IMR-90 (cell line): Measurements from ENCODE around the gene TSR3. TPM values are rescaled to one million over a fixed set of nuclear protein-coding genes. Genes with fewer than 3 reads are reported as not detected.

Experiments used
- ATAC-seq: fragments of 200-7000 bp; cut with Tn5 transposase; 2 replicates; pipeline ENCODE4 v1.9.1; 2020; ENCODE audit warnings: low read depth, mild to moderate bottlenecking, moderate library complexity
- BruUV-seq: library from RNA; stranded (reverse); fragments of 400-500 nt; replicated peaks from 2 replicates; lab custom pipeline; 2021; lab: Mats Ljungman, UMichigan
- CTCF ChIA-PET: fragments of 300-600 bp; formaldehyde crosslinking; extraction: SDS; loops from one replicate; lab custom pipeline; 2021; ENCODE audit warnings: antibody characterized with exemption; lab: Yijun Ruan, JAX
- POLR2A ChIA-PET: fragments of 300-600 bp; sonication (Branson Sonifier 250); formaldehyde crosslinking; loops from one replicate; lab custom pipeline; 2022; ENCODE audit warnings: antibody characterized with exemption; ENCODE audit not compliant: unreplicated experiment; lab: Charles Lee
- DNase-seq: peaks from one replicate; pipeline ENCODE4 v3.0.0; 2013
- H2AFZ ChIP-seq: replicated peaks from 2 replicates; pipeline ENCODE3; 2013; ENCODE audit warnings: low read length, mild to moderate bottlenecking; ENCODE audit not compliant: poor library complexity
- H2AK5ac ChIP-seq: 2 replicates; pipeline ENCODE4 v1.6.1; 2013; ENCODE audit warnings: low read depth, low read length, inconsistent platforms
- H2AK9ac ChIP-seq: replicated peaks from 2 replicates; pipeline ENCODE3; 2013; ENCODE audit warnings: mild to moderate bottlenecking, low read depth, low read length, moderate library complexity; ENCODE audit not compliant: poor library complexity
- H2BK120ac ChIP-seq: 2 replicates; pipeline ENCODE4 v1.6.1; 2013; ENCODE audit warnings: low read depth, low read length, inconsistent platforms
- H2BK15ac ChIP-seq: 3 replicates; pipeline ENCODE4 v1.6.1; 2013; ENCODE audit warnings: low read depth, low read length, inconsistent platforms
- H2BK20ac ChIP-seq: 2 replicates; pipeline ENCODE4 v1.6.1; 2013; ENCODE audit warnings: low read depth, mild to moderate bottlenecking, inconsistent platforms, low read length, moderate library complexity
- H2BK5ac ChIP-seq: 2 replicates; pipeline ENCODE4 v1.6.1; 2013; ENCODE audit warnings: mild to moderate bottlenecking, low read depth, low read length, inconsistent platforms; ENCODE audit not compliant: poor library complexity, severe bottlenecking
- H3K14ac ChIP-seq: replicated peaks from 2 replicates; pipeline ENCODE4 v1.6.1; 2013; ENCODE audit warnings: low read depth, low read length, inconsistent platforms
- H3K18ac ChIP-seq: 2 replicates; pipeline ENCODE4 v1.6.1; 2013; ENCODE audit warnings: low read depth, low read length, control low read depth
- H3K23ac ChIP-seq: 2 replicates; pipeline ENCODE4 v1.6.1; 2013; ENCODE audit warnings: low read depth, low read length, inconsistent platforms
- H3K27ac ChIP-seq: 2 replicates; pipeline ENCODE4 v1.5.1; 2013; ENCODE audit warnings: mild to moderate bottlenecking, control low read depth, low read length; ENCODE audit not compliant: insufficient read depth
- H3K27me3 ChIP-seq: 2 replicates; pipeline ENCODE4 v1.6.1; 2013; ENCODE audit warnings: low read length; ENCODE audit not compliant: control insufficient read depth, insufficient read depth
- H3K36me3 ChIP-seq: 2 replicates; pipeline ENCODE4 v1.6.1; 2013; ENCODE audit warnings: low read length, mixed read lengths; ENCODE audit not compliant: control insufficient read depth, insufficient read depth
- H3K4ac ChIP-seq: 2 replicates; pipeline ENCODE4 v1.6.1; 2013; ENCODE audit warnings: low read depth, low read length, inconsistent platforms
- H3K4me1 ChIP-seq: 2 replicates; pipeline ENCODE4 v1.6.1; 2013; ENCODE audit warnings: low read length, mixed read lengths; ENCODE audit not compliant: control insufficient read depth, insufficient read depth
- H3K4me2 ChIP-seq: 2 replicates; pipeline ENCODE4 v1.6.1; 2013; ENCODE audit warnings: low read depth, mild to moderate bottlenecking, control low read depth, low read length, moderate library complexity
- H3K4me3 ChIP-seq: 2 replicates; pipeline ENCODE4 v1.5.1; 2013; ENCODE audit warnings: low read depth, mild to moderate bottlenecking, control low read depth, low read length, moderate library complexity; ENCODE audit not compliant: insufficient read depth
- H3K56ac ChIP-seq: 2 replicates; pipeline ENCODE4 v1.6.1; 2013; ENCODE audit warnings: low read length, inconsistent platforms; ENCODE audit not compliant: insufficient read depth; ENCODE audit errors: extremely low read depth
- H3K79me1 ChIP-seq, 2 experiments: 2 replicates each; pipeline ENCODE4 v1.6.1; 2013; ENCODE audit warnings: low read length in 2 of 2, inconsistent platforms in 1 of 2, low read depth in 1 of 2
- H3K9ac ChIP-seq: 2 replicates; pipeline ENCODE4 v1.6.1; 2013; ENCODE audit warnings: low read depth, low read length, control low read depth
- H3K9me1 ChIP-seq: 2 replicates; pipeline ENCODE4 v1.6.1; 2013; ENCODE audit warnings: low read length, inconsistent platforms; ENCODE audit not compliant: insufficient read depth
- H3K9me3 ChIP-seq: 2 replicates; pipeline ENCODE4 v1.6.1; 2013; ENCODE audit warnings: low read length; ENCODE audit not compliant: control insufficient read depth, insufficient read depth
- H4K20me1 ChIP-seq: 2 replicates; pipeline ENCODE4 v1.6.1; 2013; ENCODE audit warnings: low read length, inconsistent platforms; ENCODE audit not compliant: insufficient read depth
- H4K5ac ChIP-seq: 2 replicates; pipeline ENCODE4 v1.6.1; 2013; ENCODE audit warnings: mild to moderate bottlenecking, low read depth, low read length, control low read depth
- H4K8ac ChIP-seq, 2 experiments: 2 replicates each; pipeline ENCODE4 v1.6.1; 2013; ENCODE audit warnings: low read depth in 2 of 2, low read length in 2 of 2, control low read depth in 1 of 2, inconsistent platforms in 1 of 2
- H4K91ac ChIP-seq: 2 replicates; pipeline ENCODE4 v1.6.1; 2013; ENCODE audit warnings: low read depth, low read length, inconsistent platforms; ENCODE audit not compliant: insufficient read depth
- BHLHE40 ChIP-seq: fragments of 150-350 bp; IDR thresholded peaks from 2 replicates; pipeline ENCODE4 v1.6.1; 2016; ENCODE audit warnings: mild to moderate bottlenecking, low read depth, low read length
- CEBPB ChIP-seq: IDR thresholded peaks from 2 replicates; pipeline ENCODE4 v1.6.1; 2012; ENCODE audit warnings: low read depth, low read length, improper control_type of control experiment
- CHD1 ChIP-seq: IDR thresholded peaks from 2 replicates; pipeline ENCODE4 v1.6.1; 2012; ENCODE audit warnings: low read depth, low read length, improper control_type of control experiment
- FOS ChIP-seq: fragments of 150-350 bp; IDR thresholded peaks from 2 replicates; pipeline ENCODE4 v1.6.1; 2016; ENCODE audit warnings: low read depth, low read length
- MAFK ChIP-seq: IDR thresholded peaks from 2 replicates; pipeline ENCODE4 v1.6.1; 2012; ENCODE audit warnings: low read depth, low read length, improper control_type of control experiment
- MAZ ChIP-seq: IDR thresholded peaks from 2 replicates; pipeline ENCODE4 v1.6.1; 2012; ENCODE audit warnings: low read depth, mild to moderate bottlenecking, low read length, improper control_type of control experiment, moderate library complexity, borderline replicate concordance
- MXI1 ChIP-seq: IDR thresholded peaks from 2 replicates; pipeline ENCODE4 v1.6.1; 2012; ENCODE audit warnings: low read depth, mild to moderate bottlenecking, low read length, moderate library complexity, borderline replicate concordance
- NFE2L2 ChIP-seq: fragments of 150-350 bp; IDR thresholded peaks from 2 replicates; pipeline ENCODE4 v1.6.1; 2016; ENCODE audit warnings: low read depth, mild to moderate bottlenecking, low read length
- POLR2A ChIP-seq: IDR thresholded peaks from 2 replicates; pipeline ENCODE4 v1.6.1; 2012; ENCODE audit warnings: mild to moderate bottlenecking, low read depth, low read length
- RAD21 ChIP-seq: IDR thresholded peaks from 2 replicates; pipeline ENCODE4 v1.6.1; 2012; ENCODE audit warnings: low read length, improper control_type of control experiment
- RCOR1 ChIP-seq: IDR thresholded peaks from 2 replicates; pipeline ENCODE4 v1.6.1; 2012; ENCODE audit warnings: mild to moderate bottlenecking, low read length, improper control_type of control experiment; ENCODE audit not compliant: insufficient replicate concordance
- RFX5 ChIP-seq: IDR thresholded peaks from 2 replicates; pipeline ENCODE4 v1.8.0; 2012; ENCODE audit warnings: low read depth, mild to moderate bottlenecking, low read length, moderate library complexity
- SMC3 ChIP-seq: fragments of 150-350 bp; IDR thresholded peaks from 2 replicates; pipeline ENCODE4 v1.6.1; 2016; ENCODE audit warnings: low read depth, mild to moderate bottlenecking, antibody characterized with exemption, low read length, moderate library complexity
- WGBS, 2 experiments: methylation state at CpG; one replicate each; pipeline versions ENCODE4 v1.1.5 to v1.1.7; 2013; ENCODE audit warnings: missing lambda C conversion rate in 2 of 2; ENCODE audit not compliant: insufficient read length in 1 of 2; ENCODE audit errors: extremely low coverage in 2 of 2; 5-methylcytosine and 5-hydroxymethylcytosine counted together
- dilution Hi-C: fragments of 300-500 bp; cut with HindIII; formaldehyde crosslinking; loops from one replicate; pipeline ENCODE4 v1.14.3; 2018; ENCODE audit warnings: low sequenced_read_pairs; ENCODE audit not compliant: unreplicated experiment
- in situ Hi-C: fragments of 300-500 bp; cut with MboI; formaldehyde crosslinking; loops from 3 replicates; pipeline ENCODE4 v1.14.3; 2019; ENCODE audit warnings: low sequenced_read_pairs, inconsistent platforms, mixed read lengths
- intact Hi-C: fragments of 100-400 bp; cut with micrococcal nuclease; formaldehyde crosslinking; loops from 2 replicates; pipeline ENCODE4 v1.10.0; 2022
- polyA plus RNA-seq, 3 experiments: library from polyadenylated mRNA; depleted of rRNA; stranded (reverse); fragments of >200 nt; gene quantifications; 2 replicates each; pipeline ENCODE4 v1.2.3, GENCODE V29; 2012; ENCODE audit warnings: low replicate concordance in 1 of 3
- total RNA-seq: library from RNA; depleted of rRNA; stranded (reverse); fragments of >200 nt; gene quantifications from 2 replicates; pipeline ENCODE4 v1.2.3, GENCODE V29; 2012
- TF ChIP-seq, protein P1 (sequence below): fragments of 150-350 bp; IDR thresholded peaks from 2 replicates; pipeline ENCODE4 v1.6.1; 2017; ENCODE audit warnings: mild to moderate bottlenecking, antibody characterized with exemption, low read length, low read depth
- TF ChIP-seq, protein P2 (sequence below): fragments of 150-350 bp; IDR thresholded peaks from 2 replicates; pipeline ENCODE4 v1.6.1; 2016; ENCODE audit warnings: low read depth, mild to moderate bottlenecking, low read length, moderate library complexity, borderline replicate concordance
- TF ChIP-seq, protein P3 (sequence below): conservative IDR thresholded peaks from 2 replicates; pipeline ENCODE4 v1.5.1; 2012; ENCODE audit warnings: mild to moderate bottlenecking, low read depth, low read length, improper control_type of control experiment

Gene TSR3
- total and polyA plus RNA-seq, 2 of the 4 experiments (the other 2 are of a cell fraction): 38.0 to 52.9 TPM

DNA sequence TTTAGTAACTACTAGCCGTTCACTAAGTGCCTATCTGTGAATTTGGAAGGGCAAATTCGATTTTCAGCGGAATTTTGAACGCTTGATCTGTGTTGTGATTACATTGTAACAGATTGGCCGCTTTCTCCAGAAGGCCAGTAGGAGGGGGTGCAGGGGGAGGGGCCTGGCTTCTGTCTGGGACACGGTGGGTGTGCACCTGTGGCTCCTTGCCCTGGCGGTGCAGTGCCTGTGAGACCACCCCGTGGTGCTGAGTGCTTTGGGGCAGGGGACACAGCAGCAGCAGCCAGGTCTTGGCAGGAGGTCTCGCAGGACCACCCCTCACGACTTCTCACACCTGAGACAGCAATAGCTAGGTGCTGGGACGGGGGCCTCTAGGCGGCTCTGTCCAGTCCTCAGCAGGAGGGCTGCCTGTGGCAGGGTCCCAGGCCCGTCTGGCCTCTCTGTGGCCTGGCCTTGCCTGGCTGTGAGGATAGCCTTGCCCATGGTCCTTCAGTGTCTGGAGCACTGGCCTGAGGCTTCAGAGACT, 40.4 kb downstream of the TSR3 start:
- H3K9ac ChIP-seq: peak overlapping the region; percentile 90
- no peak for ATAC-seq
- TF ChIP-seq FOS (no peak), MAFK (no peak), RAD21 (no peak), CEBPB (no peak), MAZ (no peak), CHD1 (no peak), SMC3 (no peak), MXI1 (no peak), NFE2L2 (no peak), POLR2A (no peak), RFX5 (no peak), RCOR1 (no peak), BHLHE40 (no peak)
- TF ChIP-seq, protein P1, sequence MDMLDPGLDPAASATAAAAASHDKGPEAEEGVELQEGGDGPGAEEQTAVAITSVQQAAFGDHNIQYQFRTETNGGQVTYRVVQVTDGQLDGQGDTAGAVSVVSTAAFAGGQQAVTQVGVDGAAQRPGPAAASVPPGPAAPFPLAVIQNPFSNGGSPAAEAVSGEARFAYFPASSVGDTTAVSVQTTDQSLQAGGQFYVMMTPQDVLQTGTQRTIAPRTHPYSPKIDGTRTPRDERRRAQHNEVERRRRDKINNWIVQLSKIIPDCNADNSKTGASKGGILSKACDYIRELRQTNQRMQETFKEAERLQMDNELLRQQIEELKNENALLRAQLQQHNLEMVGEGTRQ: no peak
- TF ChIP-seq, protein P2, sequence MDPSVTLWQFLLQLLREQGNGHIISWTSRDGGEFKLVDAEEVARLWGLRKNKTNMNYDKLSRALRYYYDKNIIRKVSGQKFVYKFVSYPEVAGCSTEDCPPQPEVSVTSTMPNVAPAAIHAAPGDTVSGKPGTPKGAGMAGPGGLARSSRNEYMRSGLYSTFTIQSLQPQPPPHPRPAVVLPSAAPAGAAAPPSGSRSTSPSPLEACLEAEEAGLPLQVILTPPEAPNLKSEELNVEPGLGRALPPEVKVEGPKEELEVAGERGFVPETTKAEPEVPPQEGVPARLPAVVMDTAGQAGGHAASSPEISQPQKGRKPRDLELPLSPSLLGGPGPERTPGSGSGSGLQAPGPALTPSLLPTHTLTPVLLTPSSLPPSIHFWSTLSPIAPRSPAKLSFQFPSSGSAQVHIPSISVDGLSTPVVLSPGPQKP: no peak
- TF ChIP-seq, protein P3, sequence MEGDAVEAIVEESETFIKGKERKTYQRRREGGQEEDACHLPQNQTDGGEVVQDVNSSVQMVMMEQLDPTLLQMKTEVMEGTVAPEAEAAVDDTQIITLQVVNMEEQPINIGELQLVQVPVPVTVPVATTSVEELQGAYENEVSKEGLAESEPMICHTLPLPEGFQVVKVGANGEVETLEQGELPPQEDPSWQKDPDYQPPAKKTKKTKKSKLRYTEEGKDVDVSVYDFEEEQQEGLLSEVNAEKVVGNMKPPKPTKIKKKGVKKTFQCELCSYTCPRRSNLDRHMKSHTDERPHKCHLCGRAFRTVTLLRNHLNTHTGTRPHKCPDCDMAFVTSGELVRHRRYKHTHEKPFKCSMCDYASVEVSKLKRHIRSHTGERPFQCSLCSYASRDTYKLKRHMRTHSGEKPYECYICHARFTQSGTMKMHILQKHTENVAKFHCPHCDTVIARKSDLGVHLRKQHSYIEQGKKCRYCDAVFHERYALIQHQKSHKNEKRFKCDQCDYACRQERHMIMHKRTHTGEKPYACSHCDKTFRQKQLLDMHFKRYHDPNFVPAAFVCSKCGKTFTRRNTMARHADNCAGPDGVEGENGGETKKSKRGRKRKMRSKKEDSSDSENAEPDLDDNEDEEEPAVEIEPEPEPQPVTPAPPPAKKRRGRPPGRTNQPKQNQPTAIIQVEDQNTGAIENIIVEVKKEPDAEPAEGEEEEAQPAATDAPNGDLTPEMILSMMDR: no peak
- peaks cover 3 to 26% of the 10 kb centered on the region in 2 experiments for H3K79me1 ChIP-seq
- no peak overlapping the region for H4K8ac ChIP-seq
- H2AFZ ChIP-seq: peak overlapping the region; percentile 10
- H3K23ac ChIP-seq: peak overlapping the region; percentile 55
- WGBS, 2 experiments: 7% methylated on average over 4 of the region's 13 CpGs; no CpG with 5 or more reads in 1 of the 2 experiments
- no peaks in the 10 kb centered on the region for H3K9me3 ChIP-seq
- H3K9me1 ChIP-seq: peaks cover 7% of the 10 kb centered on the region
- ChIA-PET POLR2A (no interaction called here), CTCF (no interaction called here)
- H3K4me1 ChIP-seq: peaks cover 15% of the 10 kb centered on the region
- peak overlapping the region; percentile 90 for H3K4me3 ChIP-seq
- H3K27me3 ChIP-seq: no peaks in the 10 kb centered on the region
- H4K20me1 ChIP-seq: peaks cover 64% of the 10 kb centered on the region
- no peak overlapping the region for H3K18ac ChIP-seq
- H3K4ac ChIP-seq: no peak overlapping the region
- H4K5ac ChIP-seq: no peak overlapping the region
- dilution Hi-C loops (no loop called here), in situ Hi-C loops (no loop called here), intact Hi-C loops (no loop called here)
- peak overlapping the region; percentile 97 for H3K4me2 ChIP-seq
- no peak overlapping the region for H4K91ac ChIP-seq
- H2AK9ac ChIP-seq: peak overlapping the region; percentile 58
- H2BK15ac ChIP-seq: no peak overlapping the region
- no TSS peak for BruUV-seq
- no peak overlapping the region for H2BK20ac ChIP-seq
- no peak overlapping the region for H2BK120ac ChIP-seq
- H2AK5ac ChIP-seq: no peak overlapping the region
- H3K36me3 ChIP-seq: peaks cover 35% of the 10 kb centered on the region
- DNase-seq: no peak
- H2BK5ac ChIP-seq: no peak overlapping the region
- H3K14ac ChIP-seq: no peak overlapping the region
- peak overlapping the region; percentile 14; the same call in 1 of the 2 replicates for H3K27ac ChIP-seq
- H3K56ac ChIP-seq: no peak overlapping the region
